ENCODE results near the gene ZDHHC14. TPM values are rescaled to one million over a fixed set of nuclear protein-coding genes. Genes with fewer than 3 reads are reported as not detected.

Gene ZDHHC14
- total RNA-seq, 3 donors from 2014 or later: 4.8 to 9.8 (median 8.5) TPM

DNA sequence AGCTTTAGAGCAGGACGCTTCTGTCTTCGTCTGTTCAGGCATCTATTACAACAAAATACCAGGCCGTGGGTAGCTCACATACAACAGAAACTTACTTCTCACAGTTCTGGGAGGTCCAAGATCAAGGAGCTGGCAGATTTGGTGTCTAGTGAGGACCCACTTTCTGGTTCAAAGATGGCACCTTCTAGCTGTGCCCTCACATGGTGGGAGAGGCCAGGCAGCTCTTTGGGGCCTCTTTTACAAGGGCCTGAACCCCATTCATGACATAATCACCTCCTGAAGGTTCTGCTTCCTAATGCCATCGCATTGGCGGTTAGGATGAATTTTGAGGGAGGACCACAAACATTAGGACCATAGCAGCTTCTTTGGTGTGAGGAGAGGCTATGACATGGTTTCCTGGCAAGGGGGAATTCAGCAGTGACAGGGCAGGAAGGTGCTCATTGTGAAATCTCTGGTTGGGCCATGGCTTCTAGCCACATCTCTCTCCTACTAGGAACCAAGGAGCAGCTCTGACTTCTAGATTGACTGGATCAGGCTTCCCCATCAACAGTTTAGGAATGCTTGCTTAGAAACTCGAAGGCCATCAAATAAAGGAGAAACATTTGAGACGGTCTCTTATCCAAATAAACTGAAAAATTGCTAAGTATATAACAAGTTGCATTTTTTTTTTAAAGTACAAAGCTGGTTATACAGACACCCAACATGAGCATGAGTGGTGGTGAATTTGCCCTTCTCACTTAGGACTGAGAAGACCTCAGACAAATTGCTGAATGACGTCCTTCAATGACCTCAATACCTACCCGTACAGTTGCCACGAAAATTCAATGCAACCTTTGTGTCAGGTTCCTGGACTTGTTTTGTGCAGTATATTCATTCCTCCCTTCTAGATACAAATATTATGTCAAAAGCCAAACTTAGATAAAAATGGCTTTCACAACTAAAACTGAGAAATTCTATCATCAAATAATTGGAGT lies 140.7 kb downstream of the ZDHHC14 start:
- H3K36me3 ChIP-seq: no peaks in the 10 kb centered on the region
- no peak for DNase-seq (ENCODE audit: low spot score in 2 of 2)
- intact Hi-C loops (cut with DNase I; ENCODE audit: low total_unique reads): no loop called here
- no peaks in the 10 kb centered on the region for H3K27me3 ChIP-seq
- TF ChIP-seq POLR2AphosphoS5 (IDR thresholded peaks at IDR 0.05): no peak
- TF ChIP-seq POLR2A (IDR thresholded peaks at IDR 0.05): no peak
- no peaks in the 10 kb centered on the region for H3K4me1 ChIP-seq
- H3K27ac ChIP-seq: no peak overlapping the region
- no peak overlapping the region for H3K4me3 ChIP-seq
- no peaks in the 10 kb centered on the region for H3K9me3 ChIP-seq

DNA sequence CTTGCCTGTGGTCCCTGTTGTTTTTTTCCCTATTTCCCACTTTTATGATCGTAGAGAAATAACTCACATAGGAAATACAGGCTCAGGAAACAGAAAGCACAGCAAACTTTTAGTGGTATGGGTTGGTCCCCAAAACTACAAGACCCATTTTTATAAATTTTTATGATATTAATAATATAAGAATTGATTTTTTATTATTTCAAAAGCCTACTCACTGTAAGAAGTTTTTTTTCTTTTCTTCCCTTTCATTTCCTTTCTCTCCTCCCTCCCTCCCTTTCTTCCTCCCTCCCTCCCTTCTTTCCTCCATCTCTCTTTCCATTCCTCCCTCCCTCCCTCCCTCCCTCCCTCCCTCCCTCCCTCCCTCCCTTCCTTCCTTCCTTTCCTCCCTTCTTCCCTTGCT lies 141.5 kb downstream of the ZDHHC14 start:
- H3K27me3 ChIP-seq: no peaks in the 10 kb centered on the region
- no peak overlapping the region for H3K4me3 ChIP-seq
- no peaks in the 10 kb centered on the region for H3K36me3 ChIP-seq
- TF ChIP-seq POLR2AphosphoS5 (IDR thresholded peaks at IDR 0.05) (no peak), POLR2A (IDR thresholded peaks at IDR 0.05) (no peak)
- TF ChIP-seq, protein P1, sequence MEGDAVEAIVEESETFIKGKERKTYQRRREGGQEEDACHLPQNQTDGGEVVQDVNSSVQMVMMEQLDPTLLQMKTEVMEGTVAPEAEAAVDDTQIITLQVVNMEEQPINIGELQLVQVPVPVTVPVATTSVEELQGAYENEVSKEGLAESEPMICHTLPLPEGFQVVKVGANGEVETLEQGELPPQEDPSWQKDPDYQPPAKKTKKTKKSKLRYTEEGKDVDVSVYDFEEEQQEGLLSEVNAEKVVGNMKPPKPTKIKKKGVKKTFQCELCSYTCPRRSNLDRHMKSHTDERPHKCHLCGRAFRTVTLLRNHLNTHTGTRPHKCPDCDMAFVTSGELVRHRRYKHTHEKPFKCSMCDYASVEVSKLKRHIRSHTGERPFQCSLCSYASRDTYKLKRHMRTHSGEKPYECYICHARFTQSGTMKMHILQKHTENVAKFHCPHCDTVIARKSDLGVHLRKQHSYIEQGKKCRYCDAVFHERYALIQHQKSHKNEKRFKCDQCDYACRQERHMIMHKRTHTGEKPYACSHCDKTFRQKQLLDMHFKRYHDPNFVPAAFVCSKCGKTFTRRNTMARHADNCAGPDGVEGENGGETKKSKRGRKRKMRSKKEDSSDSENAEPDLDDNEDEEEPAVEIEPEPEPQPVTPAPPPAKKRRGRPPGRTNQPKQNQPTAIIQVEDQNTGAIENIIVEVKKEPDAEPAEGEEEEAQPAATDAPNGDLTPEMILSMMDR (IDR thresholded peaks at IDR 0.05): no peak
- no peak for DNase-seq (ENCODE audit: low spot score in 2 of 2)
- no peaks in the 10 kb centered on the region for H3K9me3 ChIP-seq
- no peaks in the 10 kb centered on the region for H3K4me1 ChIP-seq
- intact Hi-C loops (cut with DNase I; ENCODE audit: low total_unique reads): no loop called here
- no peak overlapping the region for H3K27ac ChIP-seq

DNA sequence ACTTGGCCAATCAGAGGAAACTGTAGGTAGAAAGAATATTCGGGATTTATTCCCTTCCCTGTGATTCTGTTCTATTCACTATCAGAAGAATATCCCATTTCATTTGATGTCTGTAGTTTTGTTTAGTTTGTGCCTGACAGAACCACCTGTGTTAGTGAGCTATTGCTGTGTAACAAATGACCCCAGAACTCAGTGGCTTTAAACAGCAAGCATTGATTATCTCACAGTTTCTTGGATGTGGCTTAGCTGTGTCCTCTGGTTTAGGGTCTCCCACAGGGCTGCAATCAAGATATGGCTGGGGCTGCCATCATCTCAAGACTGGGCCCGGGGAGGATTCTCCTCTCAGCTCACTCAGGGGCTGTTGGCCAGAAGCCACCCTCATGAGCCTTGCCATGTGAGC lies 143.7 kb downstream of the ZDHHC14 start:
- DNase-seq (ENCODE audit: low spot score in 2 of 2): no peak
- no peaks in the 10 kb centered on the region for H3K9me3 ChIP-seq
- TF ChIP-seq POLR2AphosphoS5 (IDR thresholded peaks at IDR 0.05) (no peak), POLR2A (IDR thresholded peaks at IDR 0.05) (no peak)
- TF ChIP-seq, protein P1 (IDR thresholded peaks at IDR 0.05): no peak
- no peaks in the 10 kb centered on the region for H3K36me3 ChIP-seq
- H3K4me1 ChIP-seq: no peaks in the 10 kb centered on the region
- intact Hi-C loops (cut with DNase I; ENCODE audit: low total_unique reads): no loop called here
- H3K27ac ChIP-seq: no peak overlapping the region
- H3K4me3 ChIP-seq: no peak overlapping the region
- H3K27me3 ChIP-seq: no peaks in the 10 kb centered on the region

DNA sequence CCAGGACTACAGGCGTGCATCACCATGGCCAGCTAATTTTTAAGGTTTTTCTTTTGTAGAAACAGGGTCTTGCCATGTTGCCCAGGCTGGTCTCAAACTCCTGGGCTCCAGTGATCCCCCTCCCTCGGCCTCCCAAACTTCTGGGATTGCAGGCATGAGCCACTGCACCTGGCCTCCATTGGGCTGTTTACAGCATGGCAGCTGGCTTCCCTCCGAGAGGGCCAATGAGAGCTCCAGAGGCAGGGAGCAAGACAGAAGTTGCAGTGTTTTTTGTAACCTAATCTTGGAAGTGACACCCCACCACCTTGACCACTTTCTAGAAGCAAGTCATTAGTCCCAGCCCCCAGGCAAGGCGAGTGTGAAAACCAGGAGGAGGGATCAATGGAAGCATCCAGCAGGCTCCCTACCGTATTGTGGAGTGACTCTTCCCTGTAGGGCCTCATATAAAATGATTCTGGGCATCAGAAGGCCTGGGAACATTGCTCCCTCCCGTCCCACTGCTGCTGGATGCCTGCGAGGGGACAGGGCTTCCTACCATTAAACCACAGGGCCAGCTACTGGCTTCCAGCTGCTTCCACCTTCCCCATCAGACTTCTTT lies 144.4 kb downstream of the ZDHHC14 start:
- Histone ChIP-seq H3K27me3 (no peaks in the 10 kb centered on the region), H3K4me1 (no peaks in the 10 kb centered on the region), H3K27ac (no peak overlapping the region), H3K9me3 (no peaks in the 10 kb centered on the region), H3K36me3 (no peaks in the 10 kb centered on the region), H3K4me3 (no peak overlapping the region)
- no peak for TF ChIP-seq POLR2A (IDR thresholded peaks at IDR 0.05)
- no peak for TF ChIP-seq POLR2AphosphoS5 (IDR thresholded peaks at IDR 0.05)
- TF ChIP-seq, protein P1 (IDR thresholded peaks at IDR 0.05): no peak
- intact Hi-C loops (cut with DNase I; ENCODE audit: low total_unique reads): no loop called here
- no peak for DNase-seq (ENCODE audit: low spot score in 2 of 2)

DNA sequence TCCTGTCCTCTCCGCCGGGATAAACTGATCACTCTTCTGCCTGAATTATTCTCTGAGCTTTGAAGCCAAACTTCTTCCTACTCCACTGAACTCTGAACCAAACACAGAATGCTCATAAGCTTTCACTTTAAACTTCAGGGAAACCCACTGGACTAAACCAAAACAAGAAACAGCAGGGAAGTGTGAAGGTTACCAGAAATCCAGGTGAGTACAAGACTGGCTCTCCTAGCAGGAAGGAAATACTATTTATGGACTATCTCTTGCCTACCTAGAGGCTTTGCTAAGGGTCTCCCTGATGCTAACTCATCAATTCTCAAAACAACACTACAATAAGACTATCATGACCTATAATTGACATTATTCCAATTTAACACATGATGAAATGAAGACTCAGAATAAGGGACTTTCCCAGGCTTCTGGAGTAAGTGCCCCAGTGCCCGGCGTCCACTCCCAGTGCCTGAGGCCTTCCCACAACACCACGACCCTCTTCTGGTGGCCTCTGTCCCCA lies 145.0 kb downstream of the ZDHHC14 start:
- no peak overlapping the region for H3K27ac ChIP-seq
- TF ChIP-seq POLR2A (IDR thresholded peaks at IDR 0.05) (no peak), POLR2AphosphoS5 (IDR thresholded peaks at IDR 0.05) (no peak)
- TF ChIP-seq, protein P1 (IDR thresholded peaks at IDR 0.05): no peak
- intact Hi-C loops (cut with DNase I; ENCODE audit: low total_unique reads): no loop called here

More for the DNA sequence above, 145.0 kb downstream of the ZDHHC14 start:
- Histone ChIP-seq H3K9me3 (no peaks in the 10 kb centered on the region), H3K4me3 (no peak overlapping the region), H3K4me1 (no peaks in the 10 kb centered on the region), H3K36me3 (no peaks in the 10 kb centered on the region), H3K27me3 (no peaks in the 10 kb centered on the region)
- no peak for DNase-seq (ENCODE audit: low spot score in 2 of 2)
